A549 (cell line): ENCODE data around the gene KHDRBS2. TPM values are rescaled to one million over a fixed set of nuclear protein-coding genes. Genes with fewer than 3 reads are reported as not detected.

Source experiments
- ATAC-seq, 2 experiments: fragments of 200-7000 bp in 1 of 2; fragments of >200 bp in 1 of 2; cut with Nextera tagmentation in 1 of 2; cut with Tn5 transposase in 1 of 2; 3 replicates each; pipeline versions ENCODE4 v1.8.0 to v1.9.1; 2018 to 2020; ENCODE audit warnings: mild to moderate bottlenecking in 1 of 2, moderate library complexity in 1 of 2
- CTCF ChIA-PET: fragments of 300-600 bp; sonication (Branson Sonifier 250); formaldehyde crosslinking; extraction: SDS; loops from one replicate; lab custom pipeline; 2021; ENCODE audit warnings: antibody characterized with exemption, inconsistent platforms; lab: Yijun Ruan, JAX
- POLR2A ChIA-PET: fragments of 350-600 bp; formaldehyde crosslinking; extraction: SDS; loops from one replicate; lab custom pipeline; 2021; ENCODE audit warnings: antibody characterized with exemption, inconsistent platforms; lab: Yijun Ruan, JAX
- DNase-seq, 2 experiments: peaks; one replicate each; pipeline versions ENCODE4 v3.0.0 to v3.0.0-alpha.2; 2011 to 2016; ENCODE audit warnings: low read depth in 1 of 2, low spot score in 1 of 2
- FAIRE-seq: peaks from 2 replicates; lab custom pipeline; 2011; peaks lifted over from hg19 to GRCh38; lab: Jason Lieb, UNC
- H3K27ac ChIP-seq, 2 experiments: fragments of >200 bp; sonication (Bioruptor Twin); formaldehyde crosslinking; 3 replicates each; pipeline ENCODE4 v1.5.1; 2016 to 2017
- H3K4me1 ChIP-seq: fragments of >200 bp; sonication (Bioruptor Twin); formaldehyde crosslinking; 3 replicates; pipeline ENCODE4 v1.6.1; 2016
- H3K4me2 ChIP-seq: fragments of >200 bp; sonication (Bioruptor Twin); formaldehyde crosslinking; 3 replicates; pipeline ENCODE4 v1.6.1; 2016
- H3K4me3 ChIP-seq: fragments of >200 bp; sonication (Bioruptor Twin); formaldehyde crosslinking; 3 replicates; pipeline ENCODE4 v1.5.1; 2016
- H3K9me3 ChIP-seq: fragments of >200 bp; sonication (Bioruptor Twin); formaldehyde crosslinking; 3 replicates; pipeline ENCODE4 v1.6.1; 2016
- CHD4 ChIP-seq: fragments of 200-600 bp; sonication (generic); IDR thresholded peaks from 2 replicates; pipeline ENCODE4 v1.6.1; 2016; ENCODE audit warnings: antibody characterized with exemption, mild to moderate bottlenecking, borderline replicate concordance
- CTCF ChIP-seq: fragments of >200 bp; sonication (Bioruptor Twin); formaldehyde crosslinking; IDR thresholded peaks from 3 replicates; pipeline ENCODE4 v1.5.1; 2016
- E2F6 ChIP-seq: IDR thresholded peaks from 2 replicates; pipeline ENCODE4 v1.6.1; 2012; ENCODE audit warnings: low read depth, borderline replicate concordance
- EHF ChIP-seq: fragments of 250-450 bp; sonication (Bioruptor Pico); IDR thresholded peaks from 2 replicates; pipeline ENCODE4 v1.5.0; 2020; ENCODE audit warnings: mild to moderate bottlenecking
- ELK1 ChIP-seq: fragments of 150-350 bp; IDR thresholded peaks from 2 replicates; pipeline ENCODE4 v1.6.1; 2014; ENCODE audit warnings: low read depth, mild to moderate bottlenecking, low read length
- ESRRA ChIP-seq: fragments of 150-350 bp; IDR thresholded peaks from 2 replicates; pipeline ENCODE4 v1.6.1; 2014; ENCODE audit warnings: mild to moderate bottlenecking, low read length, borderline replicate concordance
- GATA3 ChIP-seq: IDR thresholded peaks from 2 replicates; pipeline ENCODE4 v1.6.1; 2012; ENCODE audit warnings: borderline replicate concordance
- HDAC2 ChIP-seq: fragments of 200-600 bp; sonication (generic); IDR thresholded peaks from 2 replicates; pipeline ENCODE4 v1.6.1; 2016
- HEYL ChIP-seq: fragments of 250-450 bp; sonication (Bioruptor Pico); IDR thresholded peaks from 2 replicates; pipeline ENCODE4 v1.8.0; 2021; ENCODE audit warnings: mild to moderate bottlenecking, moderate library complexity
- HOXA7 ChIP-seq: fragments of 250-450 bp; sonication (Bioruptor Pico); IDR thresholded peaks from 2 replicates; pipeline ENCODE4 v1.5.0; 2020; ENCODE audit warnings: mild to moderate bottlenecking, moderate library complexity
- HOXB5 ChIP-seq: fragments of 250-450 bp; sonication (Bioruptor Pico); IDR thresholded peaks from 2 replicates; pipeline ENCODE4 v1.5.0; 2020; ENCODE audit warnings: mild to moderate bottlenecking, moderate library complexity
- JUNB ChIP-seq: fragments of >200 bp; sonication (Bioruptor Twin); formaldehyde crosslinking; IDR thresholded peaks from 2 replicates; pipeline ENCODE4 v1.6.1; 2016
- MAFK ChIP-seq: fragments of 450-650 bp; IDR thresholded peaks from 2 replicates; pipeline ENCODE4 v1.6.1; 2014; ENCODE audit not compliant: partially characterized antibody
- MAX ChIP-seq: IDR thresholded peaks from 2 replicates; pipeline ENCODE4 v1.6.1; 2012
- NR3C1 ChIP-seq: fragments of >200 bp; sonication (Bioruptor Twin); formaldehyde crosslinking; IDR thresholded peaks from 3 replicates; pipeline ENCODE4 v1.6.1; 2017
- PBX3 ChIP-seq: IDR thresholded peaks from 2 replicates; pipeline ENCODE4 v1.6.1; 2012
- PHF8 ChIP-seq: fragments of 200-600 bp; sonication (generic); IDR thresholded peaks from 2 replicates; pipeline ENCODE4 v1.6.1; 2016; ENCODE audit warnings: low read depth, mild to moderate bottlenecking, antibody characterized with exemption, moderate library complexity, borderline replicate concordance
- POLR2A ChIP-seq: IDR thresholded peaks from 2 replicates; pipeline ENCODE4 v1.6.1; 2012; ENCODE audit warnings: mild to moderate bottlenecking, low read length
- POLR2AphosphoS2 ChIP-seq: conservative IDR thresholded peaks from 2 replicates; pipeline ENCODE4 v1.6.1; 2012; ENCODE audit warnings: low read length, improper control_type of control experiment, inconsistent platforms
- RCOR1 ChIP-seq: fragments of 150-350 bp; IDR thresholded peaks from 2 replicates; pipeline ENCODE4 v1.6.1; 2014; ENCODE audit warnings: antibody characterized with exemption, low read length, low read depth
- SMC3 ChIP-seq: fragments of >200 bp; sonication (Bioruptor Twin); formaldehyde crosslinking; IDR thresholded peaks from 3 replicates; pipeline ENCODE4 v1.6.1; 2018; ENCODE audit warnings: inconsistent platforms
- SREBF2 ChIP-seq: fragments of 450-650 bp; IDR thresholded peaks from 2 replicates; pipeline ENCODE4 v1.6.1; 2014; ENCODE audit warnings: mild to moderate bottlenecking, moderate library complexity
- ZNF302 ChIP-seq: fragments of 250-450 bp; sonication (Bioruptor Pico); IDR thresholded peaks from 2 replicates; pipeline ENCODE4 v1.9.0; 2021; ENCODE audit warnings: inconsistent platforms, mild to moderate bottlenecking, moderate library complexity
- WGBS: methylation state at CpG from one replicate; pipeline ENCODE4 v1.1.6; 2017; ENCODE audit errors: missing lambda C conversion rate; 5-methylcytosine and 5-hydroxymethylcytosine counted together
- polyA plus RNA-seq, 4 experiments: library from polyadenylated mRNA; depleted of rRNA in 3 of 4; stranded (reverse); fragments of >200 nt; fragmentation: RNase III in 1 of 4; extraction: RNeasy Plus Mini Kit Qiagen cat#74134 plus additional on column Dnase treatment in 1 of 4; gene quantifications; 2 replicates in 3 of 4; 3 replicates in 1 of 4; pipeline ENCODE4 v1.2.3, GENCODE V29; 2011 to 2017
- TF ChIP-seq, protein P1 (sequence below): fragments of 250-450 bp; sonication (Bioruptor Pico); IDR thresholded peaks from 2 replicates; pipeline ENCODE4 v1.5.0; 2021; ENCODE audit warnings: mild to moderate bottlenecking, moderate library complexity, borderline replicate concordance
- TF ChIP-seq, protein P2 (sequence below): fragments of 250-450 bp; sonication (Bioruptor Pico); IDR thresholded peaks from 2 replicates; pipeline ENCODE4 v1.5.0; 2020; ENCODE audit warnings: low read depth, mild to moderate bottlenecking, moderate library complexity

KHDRBS2 gene
- polyA plus RNA-seq, 2 of the 4 experiments (the other 2 are of a cell fraction) = not detected

- CTCF ChIA-PET = no interaction called here
- FAIRE-seq (no peak), ATAC-seq (no peak), DNase-seq (no peak)
- no peak overlapping the region for H3K4me3 ChIP-seq
- no peak overlapping the region for H3K27ac ChIP-seq
- WGBS = 0% methylated on average over 2 of the region's 3 CpGs
- no peak overlapping the region for H3K4me2 ChIP-seq
- no peak for TF ChIP-seq HDAC2
- TF ChIP-seq, protein P1, sequence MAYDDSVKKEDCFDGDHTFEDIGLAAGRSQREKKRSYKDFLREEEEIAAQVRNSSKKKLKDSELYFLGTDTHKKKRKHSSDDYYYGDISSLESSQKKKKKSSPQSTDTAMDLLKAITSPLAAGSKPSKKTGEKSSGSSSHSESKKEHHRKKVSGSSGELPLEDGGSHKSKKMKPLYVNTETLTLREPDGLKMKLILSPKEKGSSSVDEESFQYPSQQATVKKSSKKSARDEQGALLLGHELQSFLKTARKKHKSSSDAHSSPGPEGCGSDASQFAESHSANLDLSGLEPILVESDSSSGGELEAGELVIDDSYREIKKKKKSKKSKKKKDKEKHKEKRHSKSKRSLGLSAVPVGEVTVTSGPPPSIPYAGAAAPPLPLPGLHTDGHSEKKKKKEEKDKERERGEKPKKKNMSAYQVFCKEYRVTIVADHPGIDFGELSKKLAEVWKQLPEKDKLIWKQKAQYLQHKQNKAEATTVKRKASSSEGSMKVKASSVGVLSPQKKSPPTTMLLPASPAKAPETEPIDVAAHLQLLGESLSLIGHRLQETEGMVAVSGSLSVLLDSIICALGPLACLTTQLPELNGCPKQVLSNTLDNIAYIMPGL (CRISPR knock-in tag) = no peak
- no peak for TF ChIP-seq HOXA7
- no peak for TF ChIP-seq PBX3
- no peak for TF ChIP-seq ELK1
- no peak for TF ChIP-seq NR3C1
- TF ChIP-seq EHF (CRISPR knock-in tag) = no peak
- TF ChIP-seq MAFK = no peak
- no peak for TF ChIP-seq POLR2A
- no peak for TF ChIP-seq E2F6
- POLR2A ChIA-PET = no interaction called here
- no peaks in the 10 kb centered on the region for H3K4me1 ChIP-seq
- no peaks in the 10 kb centered on the region for H3K9me3 ChIP-seq
These were observed 276.6 kb downstream of the KHDRBS2 start for GRCh38 chr6:62009445-62009844.

DNA sequence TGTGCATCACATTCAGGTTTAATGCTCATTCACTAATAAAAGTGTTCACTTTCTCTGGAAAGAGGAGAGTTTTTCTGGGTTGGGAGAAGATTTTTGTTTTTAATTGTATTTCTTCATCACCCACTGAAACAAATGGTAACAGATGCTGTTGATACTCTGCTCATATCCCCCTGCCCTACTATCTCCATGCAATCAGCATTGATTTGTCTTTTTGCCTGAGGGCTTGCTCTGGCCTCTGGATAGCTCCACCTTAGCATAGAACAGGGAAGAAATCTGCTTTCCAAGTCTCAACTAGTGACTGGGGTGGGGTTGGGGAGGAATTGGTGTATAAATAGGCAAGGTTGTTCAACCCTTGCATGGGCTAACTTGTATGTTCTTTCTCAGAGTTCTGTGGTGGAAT lies 296.4 kb downstream of the KHDRBS2 start:
- H3K27ac ChIP-seq = no peak overlapping the region
- no peak overlapping the region for H3K4me2 ChIP-seq
- no peak overlapping the region for H3K4me3 ChIP-seq
- ChIA-PET POLR2A (no interaction called here), CTCF (no interaction called here)
- FAIRE-seq (no peak), ATAC-seq (no peak), DNase-seq (no peak)
- TF ChIP-seq ZNF302 (CRISPR knock-in tag) = no peak
- no peak for TF ChIP-seq ELK1
- TF ChIP-seq GATA3 = no peak
- TF ChIP-seq POLR2AphosphoS2 = no peak
- TF ChIP-seq ESRRA = no peak
- no peak for TF ChIP-seq SREBF2
- TF ChIP-seq NR3C1 = no peak
- no peak for TF ChIP-seq CTCF
- no peak for TF ChIP-seq JUNB
- no peak for TF ChIP-seq SMC3
- no peak for TF ChIP-seq PHF8
- no peak for TF ChIP-seq RCOR1
- TF ChIP-seq, protein P1 (CRISPR knock-in tag) = no peak
- TF ChIP-seq MAFK = no peak
- no peak for TF ChIP-seq CHD4
- TF ChIP-seq, protein P2, sequence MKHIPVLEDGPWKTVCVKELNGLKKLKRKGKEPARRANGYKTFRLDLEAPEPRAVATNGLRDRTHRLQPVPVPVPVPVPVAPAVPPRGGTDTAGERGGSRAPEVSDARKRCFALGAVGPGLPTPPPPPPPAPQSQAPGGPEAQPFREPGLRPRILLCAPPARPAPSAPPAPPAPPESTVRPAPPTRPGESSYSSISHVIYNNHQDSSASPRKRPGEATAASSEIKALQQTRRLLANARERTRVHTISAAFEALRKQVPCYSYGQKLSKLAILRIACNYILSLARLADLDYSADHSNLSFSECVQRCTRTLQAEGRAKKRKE (CRISPR knock-in tag) = no peak
- no peak for TF ChIP-seq POLR2A
- no peak for TF ChIP-seq MAX
- no peak for TF ChIP-seq HEYL (CRISPR knock-in tag)
- no peak for TF ChIP-seq HOXB5 (CRISPR knock-in tag)
- H3K9me3 ChIP-seq = no peaks in the 10 kb centered on the region
- no peaks in the 10 kb centered on the region for H3K4me1 ChIP-seq
